GM18870 (cell line): Measurements from ENCODE around the gene WASF2.

Experiments used
- ATAC-seq: cut with Tn5 transposase; IDR thresholded peaks from one replicate; pipeline ENCODE4 v1.9.1; 2021; ENCODE audit warnings: moderate library complexity; ENCODE audit not compliant: unreplicated experiment

Gene WASF2

DNA sequence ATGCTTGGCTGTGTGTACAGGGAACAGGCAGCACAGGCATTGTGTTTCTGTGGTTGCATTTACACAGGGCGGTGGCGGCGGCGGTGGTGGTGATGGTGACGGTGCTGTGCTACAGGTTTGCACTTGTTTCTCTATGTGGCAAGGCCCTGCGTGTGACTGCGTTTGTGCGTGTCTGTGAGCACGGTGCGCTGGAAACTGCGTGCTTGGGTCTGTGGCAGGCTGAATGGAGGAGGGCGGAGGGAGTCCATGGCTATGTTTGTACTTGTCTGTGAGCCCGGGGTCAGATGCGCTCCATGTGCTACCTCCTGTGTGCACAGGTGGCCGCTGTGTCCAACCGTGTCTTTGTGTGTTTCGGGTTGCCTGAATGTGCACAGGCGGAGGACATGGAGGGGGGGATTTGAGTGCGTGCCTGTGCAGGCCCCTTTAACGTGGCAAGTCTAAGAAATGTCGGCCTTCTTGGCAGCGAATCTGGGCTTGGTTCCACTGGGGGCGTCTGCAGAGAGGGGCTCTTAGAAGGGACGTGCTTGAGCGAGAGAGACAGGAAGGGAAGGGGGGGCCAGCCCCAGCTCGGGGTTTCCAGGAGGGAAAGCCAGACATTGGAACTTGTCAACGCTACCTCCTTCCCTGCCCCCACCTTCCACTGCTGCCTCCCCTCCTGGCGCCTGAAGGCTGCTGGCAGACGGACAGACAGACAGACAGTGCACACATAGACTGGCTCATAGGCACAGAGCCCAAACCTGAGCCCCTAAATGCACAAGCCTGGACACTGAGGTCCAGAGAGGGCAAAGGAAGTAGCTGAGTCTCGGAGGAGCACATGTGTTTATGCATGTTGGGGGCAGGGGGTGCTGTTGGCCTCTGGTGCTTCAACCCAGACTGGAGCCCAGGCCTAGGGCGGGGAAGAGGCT lies 32.7 kb upstream of the WASF2 start:
- no peak for ATAC-seq

DNA sequence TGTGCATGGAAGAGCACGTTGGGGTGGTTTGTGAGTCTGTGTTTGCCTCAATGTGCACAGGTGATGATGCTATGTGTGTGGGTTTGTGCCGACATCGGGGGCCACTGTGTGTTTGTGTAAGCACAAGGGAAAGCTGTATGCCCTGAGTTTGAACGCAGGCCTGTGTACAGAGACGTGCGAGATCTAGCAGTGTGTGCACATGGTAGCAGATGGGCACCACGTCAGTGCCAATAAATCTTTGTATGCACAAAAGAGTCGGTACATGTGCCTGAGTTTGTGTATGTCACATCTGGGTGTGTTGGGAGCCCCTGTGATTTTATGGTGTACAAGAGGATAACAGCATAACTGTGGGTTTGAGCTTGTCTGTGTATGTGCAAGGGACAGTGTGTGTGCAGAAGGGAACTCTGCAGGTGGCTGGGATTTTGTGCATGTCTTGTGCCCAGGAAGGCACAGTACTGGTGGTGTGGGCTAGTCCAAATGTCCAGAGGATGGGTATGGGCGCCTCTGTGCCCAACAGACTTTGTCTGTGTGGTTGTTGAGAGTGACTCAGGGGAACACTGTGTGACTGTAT lies 32.0 kb upstream of the WASF2 start:
- no peak for ATAC-seq

DNA sequence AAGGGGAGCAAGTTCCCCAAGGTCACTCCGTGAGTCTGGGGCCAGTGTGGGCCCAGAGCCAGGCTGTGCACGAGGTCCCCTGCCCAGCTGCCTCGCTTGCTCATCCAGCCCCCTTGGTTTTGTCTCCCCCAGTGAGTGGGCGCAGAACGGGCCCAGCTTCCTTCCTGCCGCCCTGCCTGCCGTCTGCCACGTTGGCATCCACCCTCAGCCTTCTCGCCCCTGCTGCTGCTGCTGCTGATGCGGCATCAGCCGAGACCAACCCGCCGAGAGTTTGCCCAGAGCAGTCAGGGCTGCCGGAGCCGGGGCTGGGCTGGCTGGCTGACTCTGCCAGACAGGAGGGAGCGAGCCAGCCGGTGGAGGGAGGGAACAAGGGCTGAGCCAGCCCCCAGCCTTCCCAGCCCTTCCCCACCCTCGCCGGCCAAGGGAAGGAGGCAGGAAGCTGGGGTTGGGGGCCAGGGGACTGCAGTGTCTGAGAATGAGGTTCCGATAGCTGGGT lies 31.4 kb upstream of the WASF2 start:
- ATAC-seq = no peak

DNA sequence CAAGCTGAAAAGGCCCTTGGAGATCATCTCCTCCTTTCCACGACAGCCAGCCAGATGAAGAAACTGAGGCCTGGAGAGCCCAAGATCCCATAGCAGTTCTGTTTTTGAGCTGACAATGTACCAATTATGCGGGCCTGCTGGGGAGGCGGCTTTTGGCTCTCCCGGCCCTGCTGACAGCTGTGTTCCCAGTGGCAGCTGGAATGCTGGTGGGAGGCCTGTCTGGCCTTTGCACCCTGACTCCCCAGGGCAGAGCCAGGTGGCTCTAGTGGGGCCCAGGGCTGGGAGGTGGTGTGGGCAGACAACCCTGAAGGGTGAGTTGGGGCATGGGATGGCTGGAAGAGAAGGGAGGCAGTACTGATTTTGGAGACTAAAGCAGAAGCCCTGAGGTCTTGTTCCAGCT lies 30.7 kb upstream of the WASF2 start:
- no peak for ATAC-seq

DNA sequence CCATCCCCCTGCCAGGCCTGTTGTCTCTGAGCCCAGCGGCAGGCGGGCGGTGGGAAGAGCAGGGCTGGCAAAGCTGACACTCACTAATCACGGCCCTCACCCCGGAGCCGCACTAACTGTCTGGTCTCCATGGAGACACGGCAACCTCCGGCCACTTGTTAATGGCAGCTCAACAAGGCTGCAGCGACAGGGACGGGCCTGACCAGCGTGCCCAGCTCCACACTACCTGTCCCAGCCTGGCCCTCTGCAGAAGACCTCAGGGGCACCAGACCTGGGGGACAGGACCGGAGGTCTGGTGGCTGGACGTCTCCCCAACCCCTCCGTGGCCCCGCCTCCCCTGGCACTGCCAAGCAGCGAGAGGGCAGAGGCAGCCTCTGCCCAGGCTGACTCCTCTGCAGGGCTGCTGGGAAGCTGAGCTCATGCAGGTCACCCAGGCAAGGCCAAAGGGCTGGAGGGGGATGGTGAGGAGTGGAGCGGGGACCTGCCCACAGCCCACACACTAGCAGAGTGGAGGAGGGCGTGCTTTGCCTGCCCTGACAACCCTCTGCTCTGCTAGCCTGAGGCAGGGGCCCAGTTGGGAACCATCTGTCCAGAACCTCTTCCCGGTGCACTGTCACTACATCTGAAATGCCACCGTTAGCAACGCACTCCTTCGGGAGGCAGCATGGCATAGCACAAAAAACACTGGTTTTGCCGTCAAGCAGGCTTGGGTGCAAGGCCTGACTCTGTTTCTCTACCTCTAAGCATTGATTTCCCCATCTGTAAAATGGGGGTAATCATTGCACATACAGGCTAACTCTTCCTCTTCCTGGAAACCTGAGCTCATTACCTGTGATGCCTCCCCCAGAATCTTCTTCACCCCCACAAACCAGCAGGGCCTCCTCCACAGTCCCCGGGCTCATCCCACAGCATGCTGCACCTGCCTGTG lies 29.6 kb upstream of the WASF2 start:
- no peak for ATAC-seq

DNA sequence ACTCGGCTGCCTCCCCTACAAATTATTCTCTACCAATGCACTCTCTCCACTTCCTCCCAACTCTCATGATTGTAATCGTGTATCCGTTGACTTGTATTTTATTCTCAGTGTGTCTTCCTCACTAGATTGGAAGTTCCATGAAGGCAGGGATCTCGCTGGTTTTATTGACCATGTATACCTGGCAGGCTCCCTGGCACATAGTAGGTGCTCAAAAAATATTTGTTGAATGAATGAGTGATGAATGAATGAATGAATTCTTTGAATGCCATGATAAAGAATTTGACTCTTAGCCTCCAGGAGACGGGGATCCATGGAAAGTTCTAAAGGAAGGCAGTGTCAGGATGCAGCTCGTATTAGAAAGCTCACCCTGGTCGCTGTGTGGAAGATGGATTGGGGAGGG lies 28.8 kb upstream of the WASF2 start:
- no peak for ATAC-seq

DNA sequence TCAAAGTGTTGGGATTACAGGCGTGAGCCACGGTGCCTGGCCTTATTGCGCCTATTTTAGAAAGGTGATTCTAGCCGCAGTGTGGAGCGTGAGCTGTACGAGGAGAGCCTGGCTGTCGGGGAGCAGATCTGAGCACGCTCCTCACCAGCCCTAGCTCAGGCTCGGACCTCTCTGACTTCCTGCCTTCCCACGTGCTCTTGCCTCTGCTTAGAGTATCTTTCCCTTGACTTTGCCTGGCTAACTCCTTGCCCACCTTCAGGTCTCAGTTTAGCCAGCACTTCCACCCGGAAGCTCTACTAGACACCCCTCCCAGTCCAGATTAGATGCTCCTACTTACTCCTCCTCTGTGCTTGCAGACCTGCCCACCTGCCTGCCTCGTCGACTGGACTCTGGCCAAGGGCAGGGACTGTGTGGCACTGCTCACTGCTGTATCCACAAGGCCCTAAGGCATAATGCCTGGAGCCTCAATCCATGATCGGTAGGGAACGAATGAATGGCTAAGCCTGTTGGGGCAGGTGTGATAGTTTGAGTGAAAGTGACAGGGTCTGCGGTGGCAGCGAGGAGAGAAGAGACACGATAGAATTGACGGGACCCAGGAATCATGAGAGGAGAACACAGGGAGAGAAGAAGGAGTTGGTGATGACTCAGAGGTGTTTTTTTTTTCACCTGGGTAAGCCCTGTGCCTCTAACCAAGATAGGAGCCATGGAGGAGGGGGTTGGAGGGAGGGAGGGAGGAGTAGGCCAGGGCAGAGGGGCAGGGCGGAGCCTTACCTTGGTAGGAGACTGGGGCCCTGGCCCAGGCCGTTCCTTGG lies 28.1 kb upstream of the WASF2 start:
- no peak for ATAC-seq

DNA sequence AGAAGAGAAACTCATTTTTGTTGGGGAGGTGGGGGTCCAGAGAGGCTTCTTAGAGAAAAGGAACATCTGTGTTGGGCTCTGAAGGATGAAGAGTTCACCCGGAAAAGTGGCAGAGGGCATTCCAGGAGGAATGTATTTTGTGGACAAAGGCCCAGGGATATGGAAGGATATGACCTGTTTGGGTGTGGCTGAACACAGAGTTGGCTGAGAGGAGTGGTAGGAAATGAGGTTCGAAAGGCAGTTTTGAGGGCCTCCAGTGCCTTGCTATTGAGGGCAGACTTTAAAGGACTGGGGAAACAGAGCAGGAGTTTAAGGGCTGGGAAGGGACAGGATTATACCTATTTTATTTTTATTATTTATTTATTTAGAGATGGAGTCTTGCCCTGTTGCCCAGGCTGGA lies 27.3 kb upstream of the WASF2 start:
- no peak for ATAC-seq

DNA sequence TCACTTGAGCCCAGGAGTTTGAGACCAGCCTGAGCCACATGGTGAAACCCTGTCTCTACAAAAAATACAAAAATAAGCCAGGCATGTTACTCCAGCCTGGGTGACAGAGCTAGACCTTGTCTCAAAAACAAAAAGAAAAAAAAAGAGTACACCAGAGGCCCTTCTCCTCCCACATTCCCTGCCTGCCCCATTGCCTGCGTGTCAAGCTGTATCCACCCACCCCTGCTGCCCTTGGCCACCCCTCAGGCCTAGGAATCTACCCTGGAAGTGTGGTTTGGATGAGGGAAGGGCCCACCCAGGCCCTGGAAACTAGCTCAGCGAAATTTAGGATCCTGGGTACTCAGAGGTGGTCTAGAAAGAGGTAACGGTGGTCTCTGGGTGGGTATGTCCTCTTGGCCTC lies 25.7 kb upstream of the WASF2 start:
- ATAC-seq = no peak

DNA sequence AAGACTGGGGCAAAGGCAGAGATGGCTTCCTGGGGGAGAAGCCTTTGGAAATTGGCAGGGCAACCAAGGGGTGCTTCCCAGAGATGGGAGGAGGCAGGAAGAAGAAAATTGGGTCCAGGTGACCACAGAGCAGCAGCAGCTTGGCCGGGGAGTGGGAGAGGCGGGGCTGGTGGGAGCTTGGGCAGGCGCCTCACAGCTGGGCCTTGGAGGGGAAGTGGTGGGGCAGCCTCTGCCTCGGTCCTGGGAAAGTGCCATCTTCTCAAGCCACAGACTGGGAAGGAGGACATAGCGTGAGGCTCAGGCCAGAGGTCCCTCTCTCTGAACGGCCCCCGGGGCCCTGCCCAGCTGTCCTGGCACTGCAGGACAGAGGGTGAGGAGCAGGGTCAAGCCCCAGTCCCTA lies 24.0 kb upstream of the WASF2 start:
- no peak for ATAC-seq

DNA sequence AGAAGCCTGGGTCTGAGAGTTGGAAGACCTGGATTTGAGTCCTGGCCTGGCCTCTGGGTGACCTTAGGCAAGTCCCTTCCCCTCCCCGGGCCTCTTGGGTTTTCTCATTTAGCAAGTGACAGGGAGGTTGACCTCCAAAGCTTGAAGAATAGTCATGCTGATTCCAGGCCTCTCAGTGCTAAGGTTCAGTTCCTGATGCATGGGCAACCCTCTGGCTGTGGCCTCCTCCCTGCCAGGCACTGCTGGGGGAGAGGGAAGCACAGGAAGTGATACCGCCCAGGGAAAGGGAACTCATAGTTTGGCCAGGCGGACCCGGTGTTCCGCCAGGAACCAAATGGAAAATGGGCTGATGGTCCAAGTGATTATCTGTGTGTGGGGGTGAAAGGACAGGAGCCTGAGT lies 23.6 kb upstream of the WASF2 start:
- no peak for ATAC-seq

DNA sequence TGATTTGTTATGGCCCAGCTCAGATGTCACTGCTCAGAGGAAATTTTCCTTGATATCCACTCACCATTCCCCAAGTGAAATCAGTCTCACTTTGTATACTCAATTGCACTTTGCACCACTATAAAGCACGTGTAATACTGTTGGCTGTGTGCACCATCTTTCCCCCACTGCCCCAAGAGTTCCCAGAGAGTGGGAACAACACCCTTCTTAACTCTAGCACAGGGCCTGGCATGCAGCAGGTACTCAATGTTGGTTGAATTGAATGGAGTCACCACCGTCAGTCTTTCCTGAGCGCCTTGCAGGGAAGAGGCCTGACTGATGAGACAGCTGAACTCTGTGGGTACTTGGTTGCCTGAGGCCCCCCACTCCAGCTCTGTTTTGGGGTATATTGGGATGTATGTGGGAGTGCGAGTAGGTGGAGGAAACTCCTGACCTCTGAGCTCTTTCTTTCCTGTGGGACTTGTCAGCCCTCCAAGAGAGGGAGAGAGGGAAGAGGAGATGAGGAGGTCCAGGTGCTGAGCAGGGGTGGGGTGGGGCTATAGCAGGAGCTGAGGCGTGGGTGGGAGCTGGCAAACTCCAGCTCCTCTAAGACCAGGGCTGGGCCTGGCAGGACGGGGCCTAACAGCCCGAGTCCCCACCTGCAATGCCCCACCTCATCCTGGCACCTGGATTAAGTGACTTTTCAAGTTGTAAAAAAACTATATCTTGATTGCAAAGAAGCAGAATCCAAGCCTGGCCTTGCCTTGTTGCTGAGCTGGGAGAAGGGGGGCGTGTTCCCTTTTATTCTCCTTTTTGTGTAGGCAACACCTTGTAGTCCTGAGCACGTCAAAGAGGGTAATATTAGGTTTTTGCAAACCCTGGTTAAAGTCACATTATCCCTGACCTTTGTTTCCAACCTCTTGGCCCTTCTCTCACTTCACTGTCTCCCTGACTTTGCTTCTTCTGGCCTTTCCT lies 19.4 kb upstream of the WASF2 start:
- ATAC-seq = no peak

DNA sequence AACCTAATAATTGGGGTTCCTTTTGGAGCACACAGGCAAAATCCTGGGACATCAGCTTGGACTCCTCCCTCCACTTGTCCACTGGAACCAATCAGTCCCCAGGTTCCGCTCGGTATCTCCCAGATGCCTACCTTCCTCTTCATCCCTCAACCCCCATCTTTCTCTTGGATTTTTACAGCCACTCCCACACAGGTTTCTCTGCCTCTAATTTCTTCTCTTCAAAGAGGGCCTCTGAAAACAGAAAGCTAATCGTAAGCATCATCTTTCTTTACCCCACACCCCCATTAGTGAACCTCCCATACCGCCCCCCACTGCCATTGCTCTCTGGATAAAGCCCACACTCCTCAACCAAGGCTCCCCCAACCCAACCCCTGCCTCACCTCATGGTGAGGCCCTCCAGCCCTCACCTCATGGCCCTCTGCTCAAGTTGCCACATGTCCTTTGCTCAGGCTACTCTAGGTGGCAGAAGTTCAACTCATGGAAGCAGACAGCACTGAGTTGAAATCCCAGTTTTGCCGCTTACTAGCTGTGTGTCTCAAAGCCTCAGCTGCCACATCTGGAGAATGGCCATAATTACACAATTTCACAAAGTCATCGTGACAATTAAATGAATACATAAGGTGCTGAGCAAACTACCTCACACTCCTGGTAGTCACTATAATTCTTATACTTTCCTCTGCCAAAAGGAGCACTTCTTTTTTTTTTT lies 18.1 kb upstream of the WASF2 start:
- no peak for ATAC-seq

DNA sequence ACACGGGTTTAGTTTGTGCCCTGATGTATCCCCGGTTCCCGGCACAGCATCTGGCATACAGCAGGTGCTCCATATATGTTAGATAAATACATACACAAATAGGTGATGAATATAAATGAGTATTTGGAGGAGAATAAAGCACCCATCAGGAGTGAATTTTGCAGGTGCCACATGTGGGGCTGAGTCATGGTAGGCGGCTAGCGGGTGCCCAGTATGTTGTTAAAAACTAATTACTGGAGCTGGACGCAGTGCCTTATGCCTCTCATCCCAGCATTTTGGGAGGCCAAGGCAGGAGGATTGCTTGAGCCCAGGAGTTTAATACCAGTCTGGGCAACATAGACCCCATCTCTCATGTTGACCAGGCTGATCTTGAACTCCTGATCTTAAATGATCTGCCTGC lies 16.7 kb upstream of the WASF2 start:
- no peak for ATAC-seq

DNA sequence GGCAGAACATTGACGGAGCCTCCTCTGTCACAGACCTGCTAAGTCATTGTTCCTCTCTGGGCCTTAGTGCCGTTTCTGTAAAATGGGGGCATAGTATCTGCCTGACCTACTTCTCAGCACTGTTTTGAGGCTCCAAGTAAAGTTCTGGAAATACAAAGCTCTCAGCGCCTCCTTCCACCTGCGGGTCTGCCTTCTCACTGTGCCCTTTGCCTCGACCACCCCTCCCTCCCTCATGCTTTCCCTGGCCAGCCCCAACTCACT lies 15.4 kb upstream of the WASF2 start:
- no peak for ATAC-seq

DNA sequence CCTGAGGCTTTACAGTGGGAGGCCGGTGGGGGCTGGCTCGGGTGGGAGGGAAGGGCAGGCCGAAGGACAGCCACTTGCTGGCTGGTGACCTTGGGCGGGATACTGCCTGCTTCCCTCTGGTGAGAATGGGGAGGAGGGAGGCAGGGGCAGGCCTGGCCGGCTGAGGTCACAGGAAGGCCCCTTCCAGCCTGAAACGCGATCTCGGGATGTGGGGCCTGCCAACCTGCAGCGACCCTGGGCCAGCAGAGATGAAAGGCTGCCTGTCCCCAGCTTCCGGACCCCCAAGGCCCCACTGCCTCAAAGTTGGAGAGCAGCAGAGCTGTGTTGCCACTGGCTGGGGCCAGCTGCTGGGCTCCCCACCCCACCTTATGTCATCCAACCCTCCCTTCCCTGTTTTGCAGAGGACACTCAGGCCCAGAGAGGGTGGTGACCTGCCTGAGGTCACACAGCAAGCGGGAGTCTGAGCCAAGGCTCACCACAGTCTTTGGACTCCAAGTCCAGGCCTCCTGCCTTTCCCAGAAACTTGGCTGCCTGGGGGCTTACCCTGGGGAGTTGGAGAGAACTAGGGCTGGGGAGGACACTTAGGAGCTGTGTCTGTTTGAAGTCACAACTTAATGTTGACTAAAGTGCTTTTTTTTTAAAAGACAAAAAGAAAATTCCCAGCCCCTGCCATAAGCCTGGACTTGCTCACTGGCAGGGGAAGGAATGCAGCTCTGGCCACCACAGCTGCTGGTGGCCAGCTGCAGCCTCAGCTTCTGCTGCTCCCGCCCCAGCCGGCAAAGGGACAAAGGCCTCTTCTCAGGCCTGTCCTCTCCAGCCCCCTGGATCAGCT lies 14.8 kb upstream of the WASF2 start:
- no peak for ATAC-seq

DNA sequence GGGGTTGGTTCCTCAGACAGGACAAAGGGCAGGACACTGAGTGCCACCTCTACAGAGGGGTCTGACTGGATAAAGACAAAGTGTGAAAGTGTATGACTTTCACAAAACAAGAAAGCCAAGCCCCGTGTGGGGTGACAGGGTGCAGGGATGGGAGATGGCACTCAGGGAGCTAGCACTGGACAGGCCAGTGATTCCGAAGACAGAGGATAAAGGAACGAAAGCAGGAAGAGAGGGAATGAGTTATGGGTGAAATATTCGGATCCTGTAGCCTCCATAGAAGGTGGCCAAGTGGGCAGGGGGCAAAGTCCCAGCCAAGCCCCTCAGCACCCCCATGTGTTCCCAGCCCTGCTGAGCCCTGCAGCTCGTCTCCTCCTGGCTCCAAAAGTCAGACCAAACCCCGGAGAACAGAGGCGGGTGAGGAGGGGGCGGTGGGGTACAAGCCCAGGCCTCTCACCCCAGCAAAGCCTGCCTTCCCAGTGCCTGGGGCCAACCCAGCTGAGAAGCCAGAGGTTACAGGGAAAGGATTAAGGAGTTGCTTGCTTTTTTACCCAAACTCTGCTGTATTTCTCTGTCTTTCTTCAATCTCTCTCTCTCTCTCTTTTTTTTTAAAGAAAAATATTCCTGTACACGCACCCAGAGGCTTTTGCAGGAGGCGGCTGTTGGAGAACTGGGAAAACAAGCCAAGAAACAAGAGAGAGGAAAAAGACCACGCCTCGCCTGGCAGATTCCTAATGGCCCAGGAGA lies 14.0 kb upstream of the WASF2 start:
- ATAC-seq = no peak

DNA sequence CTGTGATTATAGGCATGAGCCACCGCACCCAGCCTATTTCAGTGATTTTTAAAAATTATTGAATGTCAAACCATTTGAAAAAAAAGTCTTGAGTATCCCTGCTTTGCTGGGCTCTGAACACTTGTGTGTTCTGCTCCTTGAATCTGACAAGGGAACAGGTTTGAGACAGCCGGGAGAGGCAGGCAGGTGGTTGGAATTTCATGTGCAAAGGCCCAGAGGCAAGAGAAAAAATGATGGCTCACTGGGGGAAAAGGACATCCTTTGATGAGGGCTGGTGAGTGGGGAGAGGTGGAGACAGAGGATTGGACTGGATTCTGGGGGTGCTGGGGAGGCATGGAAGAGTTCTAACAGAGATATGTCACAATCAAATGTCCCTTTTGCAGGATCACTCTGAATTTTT lies 13.1 kb upstream of the WASF2 start:
- no peak for ATAC-seq
